ENCODE measurements around the gene BCAS3.
"Not testable (repeated sequence)": the region's sequence is repeated elsewhere in the genome, so short reads cannot be mapped to it uniquely, and the experiment has no call there.

The BCAS3 gene

DNA sequence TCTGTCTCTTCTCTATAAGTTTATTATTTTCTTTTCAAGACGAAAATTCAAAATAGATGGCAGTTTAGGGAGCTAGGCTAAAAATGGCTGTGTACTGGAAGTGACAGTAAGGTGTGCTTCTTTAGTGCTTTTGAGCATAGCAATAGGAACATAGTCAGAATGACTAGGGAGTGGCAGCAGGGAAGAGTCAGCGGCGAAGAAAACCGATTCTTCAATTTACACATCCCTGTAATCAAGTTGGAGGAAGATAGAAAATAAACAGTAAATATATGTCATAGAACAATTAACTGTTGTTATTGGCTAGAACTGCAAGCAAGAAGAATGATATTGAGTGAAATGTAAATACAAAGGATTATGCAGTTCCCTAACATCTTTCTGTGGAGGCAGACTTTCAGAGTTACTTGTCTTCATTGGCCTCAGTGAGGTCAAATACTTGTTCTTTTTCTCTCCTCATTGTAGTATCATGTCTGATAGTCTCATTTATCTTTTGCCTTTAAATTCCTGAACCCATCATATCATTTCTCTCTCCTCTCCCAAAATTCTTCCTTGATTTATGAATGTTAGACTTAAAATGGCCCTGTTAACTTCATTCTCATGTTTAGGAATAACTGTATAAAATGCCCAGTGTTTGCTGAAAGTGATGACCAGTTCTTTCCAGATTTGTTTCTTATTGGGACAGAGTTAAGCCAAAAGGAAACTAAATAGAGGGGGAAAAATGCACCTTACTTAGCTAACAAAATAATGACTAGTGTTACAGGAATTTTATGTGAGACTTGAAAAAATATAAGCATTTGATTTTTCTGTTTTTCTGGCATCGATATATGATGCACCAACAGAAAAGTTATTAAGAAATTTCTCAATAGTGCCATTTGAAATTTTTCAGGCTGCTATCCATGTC lies 211.4 kb downstream of the BCAS3 start:
- DNase-seq: no peak

GRCh38 chr17:60891149-60891548 lies 213.5 kb downstream of the BCAS3 start:
- no peak for DNase-seq

DNA sequence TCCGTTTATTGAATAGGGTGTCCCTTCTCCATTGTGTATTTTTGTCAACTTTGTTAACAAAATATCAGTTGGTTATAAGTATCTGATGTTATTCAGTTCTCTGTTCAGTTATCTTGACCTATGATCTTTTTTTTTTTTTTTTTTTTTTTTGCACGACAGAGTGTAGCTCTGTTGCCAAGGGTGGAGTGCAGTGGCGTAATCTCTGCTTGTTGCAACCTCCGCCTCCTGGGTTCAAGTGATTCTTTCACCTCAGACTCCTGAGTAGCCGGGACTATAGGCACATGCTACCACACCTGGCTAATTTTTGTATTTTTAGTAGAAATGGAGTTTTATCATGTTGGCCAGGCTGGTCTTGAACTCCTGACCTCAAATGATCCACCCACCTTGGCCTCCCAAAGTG lies 215.8 kb downstream of the BCAS3 start:
- no peak for DNase-seq

- no peak for DNase-seq
Measured at GRCh38 chr17:60896996-60897395, 219.3 kb downstream of the BCAS3 start.

DNA sequence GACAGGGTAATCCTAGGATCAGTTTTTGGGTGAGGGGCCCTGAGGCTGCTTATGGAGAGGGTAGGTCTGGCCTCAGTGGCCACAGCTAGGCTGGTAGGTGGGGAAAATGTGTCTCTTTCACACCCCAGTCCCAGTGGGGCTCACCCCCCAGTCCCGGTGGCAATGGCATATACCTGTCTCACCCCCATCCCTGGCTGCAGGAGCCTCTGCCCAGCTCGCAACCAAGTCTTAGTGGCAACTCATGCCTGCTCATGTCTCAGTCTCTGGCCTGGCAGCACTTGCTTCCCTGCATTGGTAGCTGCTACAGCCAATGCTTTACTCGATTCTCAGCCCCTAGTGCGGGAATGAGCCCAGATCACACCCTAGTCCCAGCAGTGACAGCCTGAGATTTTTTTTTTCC lies 221.5 kb downstream of the BCAS3 start:
- DNase-seq: no peak

- DNase-seq: no peak
Measured at GRCh38 chr17:60900688-60901087, 223.0 kb downstream of the BCAS3 start.

- no peak for DNase-seq
Measured at GRCh38 chr17:60901242-60901641, 223.6 kb downstream of the BCAS3 start.

DNA sequence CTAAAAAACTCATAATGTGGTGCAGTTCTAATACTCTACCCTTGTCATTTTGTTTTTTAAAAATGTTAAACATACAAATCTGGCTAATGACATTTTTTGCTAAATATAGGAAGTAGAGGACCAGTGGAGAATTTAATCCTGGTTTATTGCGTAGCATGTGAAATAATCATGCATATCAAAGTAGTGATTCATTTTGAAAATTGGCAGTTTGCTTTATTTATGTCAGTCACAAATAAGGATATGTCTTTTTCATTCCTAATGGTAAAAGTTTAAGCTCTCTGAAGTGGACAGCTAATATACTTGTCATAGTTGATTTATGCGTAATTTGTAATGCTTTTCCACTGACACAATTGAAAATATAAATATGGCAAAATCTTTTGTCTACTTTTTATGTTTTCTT lies 224.2 kb downstream of the BCAS3 start:
- no peak for DNase-seq

DNA sequence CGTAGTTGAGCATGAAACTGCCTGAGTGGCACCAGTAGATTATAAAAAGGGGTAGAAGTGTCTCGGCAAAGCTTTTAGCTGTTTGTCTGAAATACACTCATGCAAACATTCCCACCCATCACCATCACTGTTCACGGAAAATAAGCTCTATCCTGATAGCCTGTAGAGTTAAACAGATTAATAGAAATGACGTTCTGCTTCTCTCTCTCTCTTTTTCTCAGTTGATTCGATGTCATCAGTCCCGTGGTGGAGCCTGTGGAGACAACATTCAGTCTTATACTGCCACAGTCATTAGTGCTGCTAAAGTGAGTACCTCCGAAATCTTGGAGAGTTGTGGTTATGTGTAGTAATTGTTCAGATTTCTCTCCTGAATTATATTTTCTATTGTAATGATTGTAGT lies 224.7 kb downstream of the BCAS3 start:
- no peak for DNase-seq

DNA sequence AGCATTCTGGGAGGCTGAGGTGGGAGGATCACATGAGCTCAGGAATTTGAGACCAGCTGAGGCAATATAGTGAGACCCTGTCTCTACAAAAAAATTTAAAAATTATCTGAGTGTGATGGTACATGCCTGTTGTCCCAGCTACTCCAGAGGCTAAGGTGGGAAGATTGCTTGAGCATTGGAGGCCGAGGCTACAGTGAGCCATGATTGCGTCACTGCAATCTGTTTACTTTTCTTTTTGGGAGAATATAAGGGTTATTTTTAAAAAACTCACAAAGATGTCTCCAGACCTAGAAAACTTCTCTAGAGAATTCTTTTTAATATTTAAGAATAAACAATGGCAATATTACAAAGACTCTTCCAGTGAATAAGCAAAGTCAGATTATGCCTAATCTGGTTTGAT lies 226.9 kb downstream of the BCAS3 start:
- no peak for DNase-seq

GRCh38 chr17:60905709-60906108 lies 228.1 kb downstream of the BCAS3 start:
- DNase-seq: no peak

DNA sequence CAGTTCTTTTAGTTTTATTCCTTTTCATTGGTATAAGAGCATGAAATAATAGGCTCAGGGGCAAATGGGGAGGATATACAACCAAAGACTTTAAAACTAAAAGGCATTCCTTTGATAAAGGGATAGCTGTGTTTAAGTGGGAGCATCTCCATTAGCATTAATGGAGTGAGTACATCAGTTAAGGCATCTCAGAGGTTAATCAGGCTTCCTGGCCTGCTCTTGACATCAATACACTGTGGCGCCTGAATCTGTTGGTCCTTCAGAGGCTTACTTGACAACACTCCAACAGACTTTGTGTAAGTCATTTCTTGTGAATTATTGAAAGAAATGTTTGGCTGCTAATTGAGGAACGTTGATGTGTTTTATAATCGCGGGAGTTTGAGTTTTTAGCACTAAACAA lies 230.7 kb downstream of the BCAS3 start:
- no peak for DNase-seq

DNA sequence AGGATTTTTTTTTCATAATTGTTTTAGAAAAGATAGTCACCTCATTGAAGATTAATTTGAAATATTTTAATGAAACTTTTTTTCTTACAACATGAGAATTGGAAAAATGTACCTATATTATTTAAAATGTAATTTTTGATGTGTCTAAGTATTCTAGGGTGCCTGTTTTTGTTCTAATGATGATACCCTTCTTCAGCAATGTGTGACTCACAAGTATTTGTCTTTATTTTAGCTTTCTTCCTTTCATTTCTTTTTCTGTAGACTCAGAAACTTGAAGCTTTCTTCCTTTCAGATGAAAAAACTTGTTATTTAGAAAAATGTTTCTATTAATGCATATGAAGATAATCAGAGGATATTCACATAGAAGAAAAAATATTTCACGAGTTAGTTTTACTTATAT lies 231.8 kb downstream of the BCAS3 start:
- no peak for DNase-seq

- no peak for DNase-seq
Measured at GRCh38 chr17:60910415-60910814, 232.8 kb downstream of the BCAS3 start.

- DNase-seq: no peak
Measured at GRCh38 chr17:60914078-60914477, 236.4 kb downstream of the BCAS3 start.

DNA sequence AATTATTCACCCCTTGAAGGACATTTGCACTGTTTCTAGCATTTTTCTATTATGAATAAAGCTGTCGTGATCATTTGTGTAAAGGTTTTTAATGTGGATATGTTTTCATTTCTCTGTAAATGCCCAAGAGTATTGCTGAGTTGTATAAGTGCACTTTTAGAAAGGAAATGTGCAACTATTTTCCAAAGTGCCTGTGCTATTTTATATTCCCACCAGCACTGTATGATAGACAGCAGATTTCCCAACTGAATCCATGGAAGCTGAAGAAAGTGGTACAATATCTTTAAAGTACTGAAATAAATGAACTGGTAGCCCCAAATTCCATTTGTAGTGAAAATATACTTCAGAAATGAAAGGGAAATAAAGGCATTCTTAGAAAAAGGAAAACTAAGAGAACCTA lies 238.4 kb downstream of the BCAS3 start:
- DNase-seq: no peak

GRCh38 chr17:60920107-60920506 lies 242.5 kb downstream of the BCAS3 start:
- DNase-seq: no peak

DNA sequence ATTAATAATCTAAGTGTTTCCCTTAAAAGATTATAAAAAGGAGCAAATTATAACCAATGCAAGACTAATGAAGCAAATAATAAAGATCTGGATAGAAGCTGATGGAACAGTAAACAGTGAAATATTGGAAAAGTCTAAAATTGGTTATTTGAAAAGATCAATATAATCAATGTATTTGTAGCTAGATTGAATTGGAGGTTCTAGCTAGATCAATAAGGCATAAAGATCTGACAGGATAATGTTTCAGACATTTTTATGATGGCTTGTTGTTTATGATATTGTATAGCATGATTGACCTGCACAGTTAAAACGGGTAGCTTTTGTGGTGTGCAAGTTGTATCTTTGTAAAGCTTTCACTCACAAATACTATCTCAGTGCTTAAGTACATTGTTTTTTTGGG lies 245.3 kb downstream of the BCAS3 start:
- DNase-seq: no peak

DNA sequence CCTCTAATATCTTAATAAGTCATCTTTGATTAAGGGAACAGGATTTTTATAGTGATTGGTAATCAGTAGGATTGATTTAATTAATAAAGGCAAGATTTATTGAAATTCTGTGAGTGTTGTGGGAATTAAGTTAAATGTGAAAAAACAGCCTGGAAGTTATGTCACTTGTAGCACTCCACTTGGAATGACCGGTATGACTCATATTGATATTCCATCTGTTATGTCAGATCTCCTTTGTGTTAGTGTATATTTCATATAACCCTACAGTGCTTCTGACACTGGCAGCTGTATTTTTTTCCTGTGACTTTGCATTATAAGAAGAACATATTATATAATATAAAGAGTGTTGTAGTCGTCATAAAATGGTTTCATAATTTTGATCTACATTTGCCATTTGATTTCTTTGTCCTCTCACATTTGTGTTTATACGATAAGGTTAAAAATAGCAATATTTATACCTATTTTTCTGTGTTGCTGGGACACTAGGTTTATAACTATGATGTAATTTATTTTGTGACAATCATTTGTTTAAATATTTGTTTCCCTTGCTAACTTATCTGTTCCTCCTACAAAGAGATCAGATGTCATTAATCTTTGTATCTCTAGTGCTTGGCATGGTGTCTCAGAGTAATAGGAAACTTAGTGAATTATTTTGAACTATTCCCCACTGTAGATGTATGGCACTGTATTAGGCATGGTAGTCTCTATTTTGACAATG lies 249.0 kb downstream of the BCAS3 start:
- no peak for DNase-seq

DNA sequence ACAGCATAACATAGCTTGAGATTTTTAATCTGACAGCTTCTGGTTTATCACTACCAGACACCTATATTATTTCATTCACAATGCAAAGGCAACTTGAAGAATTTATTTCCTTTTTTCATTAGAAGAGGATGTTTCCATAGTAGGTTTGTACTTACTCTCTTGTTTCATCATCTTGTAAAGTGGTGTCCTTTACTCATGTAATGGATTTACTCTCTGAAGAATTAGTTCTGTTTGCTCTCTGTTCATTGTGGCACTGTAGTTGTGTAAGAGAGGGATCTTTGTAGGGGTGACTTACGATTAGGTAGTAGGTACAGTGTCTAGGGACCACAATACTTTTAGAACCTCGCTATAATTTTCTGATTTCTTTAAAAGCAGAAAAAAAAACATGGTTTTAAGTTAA lies 256.1 kb downstream of the BCAS3 start:
- DNase-seq: no peak

- no peak for DNase-seq
Measured at GRCh38 chr17:60934723-60935122, 257.1 kb downstream of the BCAS3 start.

DNA sequence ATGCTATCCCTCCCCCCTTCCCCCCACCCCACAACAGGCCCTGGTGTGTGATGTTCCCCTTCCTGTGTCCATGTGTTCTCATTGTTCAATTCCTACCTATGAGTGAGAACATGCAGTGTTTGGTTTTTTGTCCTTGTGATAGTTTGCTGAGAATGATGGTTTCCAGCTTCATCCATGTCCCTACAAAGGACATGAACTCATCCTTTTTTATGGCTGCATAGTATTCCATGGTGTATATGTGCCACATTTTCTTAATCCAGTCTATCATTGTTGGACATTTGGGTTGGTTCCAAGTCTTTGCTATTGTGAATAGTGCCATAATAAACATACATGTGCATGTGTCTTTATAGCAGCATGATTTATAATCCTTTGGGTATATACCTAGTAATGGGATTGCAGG lies 258.3 kb downstream of the BCAS3 start:
- not testable (repeated sequence) for DNase-seq

DNA sequence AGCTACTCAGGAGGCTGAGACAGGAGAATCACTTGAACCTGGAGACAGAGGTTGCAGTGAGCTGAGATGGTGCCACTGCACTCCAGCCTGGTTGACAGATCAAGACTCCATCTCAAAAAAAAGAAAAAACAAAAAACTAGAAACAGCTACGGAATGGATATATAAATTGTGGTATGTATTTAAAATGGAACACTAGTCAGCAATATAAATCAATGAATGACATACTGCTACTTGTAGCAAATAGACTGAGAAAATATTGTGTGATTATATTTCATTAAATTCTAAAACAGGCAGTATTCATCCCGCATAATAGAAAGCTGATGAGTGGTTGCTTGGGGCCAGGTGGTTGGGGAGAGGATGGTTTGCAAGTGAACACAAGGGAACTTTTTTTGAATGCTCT lies 261.7 kb downstream of the BCAS3 start:
- DNase-seq: no peak

DNA sequence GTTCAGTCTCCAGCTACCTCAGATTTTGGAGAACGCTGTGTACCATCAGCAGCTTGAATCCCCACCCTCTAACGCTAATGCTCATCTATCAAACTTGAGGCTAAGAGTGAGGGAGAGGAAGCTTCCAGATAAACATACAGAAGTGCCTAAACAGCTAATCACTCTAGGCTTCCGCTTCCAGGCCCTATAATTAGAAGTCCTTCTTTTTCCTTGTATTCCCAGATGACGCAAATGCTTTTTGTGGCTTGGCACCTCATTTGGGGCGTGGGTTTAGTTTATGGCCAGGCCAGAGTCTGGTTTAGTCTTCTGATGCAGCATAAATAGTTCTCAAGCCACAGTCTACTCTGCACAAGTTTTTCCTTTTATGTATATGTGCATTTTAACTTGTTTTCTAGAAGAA lies 263.4 kb downstream of the BCAS3 start:
- DNase-seq: peak in 1 of 2 donors; percentile 0

Data from hippocampal formation (tissue), 2 donors.